ENCODE results near the gene CTNNAL1.

The CTNNAL1 gene

DNA sequence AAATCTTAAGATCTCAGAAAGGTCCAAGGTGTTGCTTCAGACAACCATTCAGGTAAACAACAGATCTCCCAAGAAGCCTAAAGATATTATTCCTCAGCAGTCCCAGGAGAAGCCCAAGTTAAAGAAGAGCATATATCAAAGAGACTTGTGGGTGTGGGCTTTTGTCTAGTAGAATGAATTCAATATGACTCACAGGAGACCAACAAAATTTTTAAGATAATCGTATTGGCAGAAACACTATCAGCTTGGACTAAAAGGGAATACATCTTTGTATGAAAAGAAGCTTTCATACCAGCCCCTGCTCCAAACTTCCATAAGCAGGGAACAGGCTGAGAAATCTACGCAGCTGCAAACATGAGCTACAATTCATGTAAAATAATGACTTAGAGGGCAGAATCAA is 10.2 kb downstream of the CTNNAL1 start:
- Histone ChIP-seq H3K27me3 (ENCODE audit: control insufficient read depth in 3 of 3, insufficient read depth in 3 of 3, low read depth in 1 of 3, low read length in 3 of 3) (no peaks in the 10 kb centered on the region), H3K18ac (ENCODE audit: low read length) (no peak overlapping the region), H3K27ac (replicated peaks; ENCODE audit: low read length) (no peak overlapping the region), H2AK5ac (ENCODE audit: low read depth, low read length) (no peak overlapping the region), H4K91ac (ENCODE audit: low read depth, low read length, poor library complexity) (no peak overlapping the region), H3K9ac (ENCODE audit: low read depth, low read length, poor library complexity) (no peak overlapping the region), H3K4me2 (ENCODE audit: insufficient read depth, low read length, poor library complexity, severe bottlenecking) (no peak overlapping the region), H3K79me1 (ENCODE audit: low read depth, low read length) (no peaks in the 10 kb centered on the region), H3K9me3 (replicated peaks in 1 of 2; ENCODE audit: control insufficient read depth in 2 of 2, insufficient read depth in 1 of 2, low read depth in 1 of 2, low read length in 2 of 2) (peaks cover 2 to 28% of the 10 kb centered on the region in 2 donors), H3K4ac (ENCODE audit: low read length) (no peak overlapping the region), H2BK12ac (ENCODE audit: low read length) (no peak overlapping the region), H2AFZ (ENCODE audit: low read length) (no peak overlapping the region), H3K4me1 (ENCODE audit: control insufficient read depth in 2 of 2, insufficient read depth in 1 of 2, low read depth in 1 of 2, low read length in 2 of 2) (no peaks in the 10 kb centered on the region), H3K14ac (ENCODE audit: low read length) (no peak overlapping the region), H2BK15ac (ENCODE audit: low read length) (no peak overlapping the region), H3K23ac (ENCODE audit: low read depth, low read length, poor library complexity) (no peak overlapping the region), H3K36me3 (replicated peaks in 1 of 2; ENCODE audit: control insufficient read depth in 2 of 2, insufficient read depth in 2 of 2, low read length in 2 of 2) (peaks cover under 1 to 21% of the 10 kb centered on the region in 2 donors), H4K8ac (ENCODE audit: low read depth, low read length) (no peak overlapping the region), H2BK120ac (ENCODE audit: low read depth, low read length) (no peak overlapping the region), H2BK5ac (ENCODE audit: low read length) (no peak overlapping the region), H3K4me3 (ENCODE audit: low read length in 2 of 2) (no peak overlapping the region)
- no CpG with 5 or more reads among the region's 2 CpGs for WGBS, 2 donors (ENCODE audit: extremely low coverage in 2 of 2, insufficient read length in 2 of 2, insufficient replicate concordance in 1 of 2)
- no peak for DNase-seq (ENCODE audit: low spot score)

DNA sequence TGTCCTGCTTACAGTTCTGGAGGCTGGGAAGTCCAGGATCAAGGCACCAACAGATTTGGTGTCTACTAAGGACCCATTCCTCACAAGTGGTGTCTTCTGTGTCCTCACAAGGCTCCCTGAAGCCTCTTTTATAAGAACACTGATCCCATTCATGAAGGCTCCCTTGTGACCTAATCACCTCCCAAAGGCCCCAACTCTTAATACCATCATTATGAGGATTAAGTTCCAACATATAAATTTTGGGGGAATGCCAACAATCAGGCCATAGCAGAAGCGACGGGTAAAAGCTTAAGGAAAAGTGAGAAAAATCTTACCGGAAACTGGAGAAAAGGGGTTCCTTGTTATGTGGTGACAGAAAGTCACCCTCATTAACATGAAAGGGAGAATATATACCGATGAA is 11.2 kb downstream of the CTNNAL1 start:
- Histone ChIP-seq H3K23ac (ENCODE audit: low read depth, low read length, poor library complexity) (no peak overlapping the region), H3K18ac (ENCODE audit: low read length) (no peak overlapping the region), H2BK15ac (ENCODE audit: low read length) (no peak overlapping the region), H4K91ac (ENCODE audit: low read depth, low read length, poor library complexity) (no peak overlapping the region), H3K9me3 (replicated peaks in 1 of 2; ENCODE audit: control insufficient read depth in 2 of 2, insufficient read depth in 1 of 2, low read depth in 1 of 2, low read length in 2 of 2) (peaks cover 2 to 28% of the 10 kb centered on the region in 2 donors), H3K4me2 (ENCODE audit: insufficient read depth, low read length, poor library complexity, severe bottlenecking) (no peak overlapping the region), H3K9ac (ENCODE audit: low read depth, low read length, poor library complexity) (no peak overlapping the region), H3K4me3 (ENCODE audit: low read length in 2 of 2) (no peak overlapping the region), H3K36me3 (replicated peaks in 1 of 2; ENCODE audit: control insufficient read depth in 2 of 2, insufficient read depth in 2 of 2, low read length in 2 of 2) (peaks cover 2 to 30% of the 10 kb centered on the region in 2 donors), H3K4ac (ENCODE audit: low read length) (no peak overlapping the region), H3K27me3 (ENCODE audit: control insufficient read depth in 3 of 3, insufficient read depth in 3 of 3, low read depth in 1 of 3, low read length in 3 of 3) (no peaks in the 10 kb centered on the region), H3K79me1 (ENCODE audit: low read depth, low read length) (no peaks in the 10 kb centered on the region), H3K4me1 (ENCODE audit: control insufficient read depth in 2 of 2, insufficient read depth in 1 of 2, low read depth in 1 of 2, low read length in 2 of 2) (no peaks in the 10 kb centered on the region), H2BK120ac (ENCODE audit: low read depth, low read length) (no peak overlapping the region), H2BK5ac (ENCODE audit: low read length) (no peak overlapping the region), H3K14ac (ENCODE audit: low read length) (no peak overlapping the region), H2BK12ac (ENCODE audit: low read length) (no peak overlapping the region), H2AFZ (ENCODE audit: low read length) (no peak overlapping the region), H2AK5ac (ENCODE audit: low read depth, low read length) (no peak overlapping the region), H3K27ac (replicated peaks; ENCODE audit: low read length) (no peak overlapping the region), H4K8ac (ENCODE audit: low read depth, low read length) (no peak overlapping the region)
- WGBS, 2 donors (ENCODE audit: extremely low coverage in 2 of 2, insufficient read length in 2 of 2, insufficient replicate concordance in 1 of 2) = no CpG with 5 or more reads among the region's 4 CpGs
- DNase-seq (ENCODE audit: low spot score) = no peak

- WGBS, 2 donors (ENCODE audit: extremely low coverage in 2 of 2, insufficient read length in 2 of 2, insufficient replicate concordance in 1 of 2) = no CpG with 5 or more reads among the region's 1 CpG
- Histone ChIP-seq H3K36me3 (replicated peaks in 1 of 2; ENCODE audit: control insufficient read depth in 2 of 2, insufficient read depth in 2 of 2, low read length in 2 of 2) (peaks cover 2 to 37% of the 10 kb centered on the region in 2 donors), H2BK12ac (ENCODE audit: low read length) (no peak overlapping the region), H3K9ac (ENCODE audit: low read depth, low read length, poor library complexity) (no peak overlapping the region), H4K91ac (ENCODE audit: low read depth, low read length, poor library complexity) (no peak overlapping the region), H3K4me2 (ENCODE audit: insufficient read depth, low read length, poor library complexity, severe bottlenecking) (no peak overlapping the region), H2AFZ (ENCODE audit: low read length) (no peak overlapping the region), H3K4ac (ENCODE audit: low read length) (no peak overlapping the region), H2BK15ac (ENCODE audit: low read length) (no peak overlapping the region), H4K8ac (ENCODE audit: low read depth, low read length) (no peak overlapping the region), H3K4me1 (ENCODE audit: control insufficient read depth in 2 of 2, insufficient read depth in 1 of 2, low read depth in 1 of 2, low read length in 2 of 2) (no peaks in the 10 kb centered on the region), H3K14ac (ENCODE audit: low read length) (no peak overlapping the region), H2AK5ac (ENCODE audit: low read depth, low read length) (no peak overlapping the region), H3K27me3 (ENCODE audit: control insufficient read depth in 3 of 3, insufficient read depth in 3 of 3, low read depth in 1 of 3, low read length in 3 of 3) (no peaks in the 10 kb centered on the region), H3K18ac (ENCODE audit: low read length) (no peak overlapping the region), H3K23ac (ENCODE audit: low read depth, low read length, poor library complexity) (no peak overlapping the region), H3K27ac (replicated peaks; ENCODE audit: low read length) (no peak overlapping the region), H2BK120ac (ENCODE audit: low read depth, low read length) (no peak overlapping the region), H3K79me1 (ENCODE audit: low read depth, low read length) (no peaks in the 10 kb centered on the region), H2BK5ac (ENCODE audit: low read length) (no peak overlapping the region), H3K9me3 (replicated peaks in 1 of 2; ENCODE audit: control insufficient read depth in 2 of 2, insufficient read depth in 1 of 2, low read depth in 1 of 2, low read length in 2 of 2) (peaks cover 2 to 28% of the 10 kb centered on the region in 2 donors), H3K4me3 (ENCODE audit: low read length in 2 of 2) (no peak overlapping the region)
- no peak for DNase-seq (ENCODE audit: low spot score)
Observed at GRCh38 chr9:109001275-109001676, 12.0 kb downstream of the CTNNAL1 start.

DNA sequence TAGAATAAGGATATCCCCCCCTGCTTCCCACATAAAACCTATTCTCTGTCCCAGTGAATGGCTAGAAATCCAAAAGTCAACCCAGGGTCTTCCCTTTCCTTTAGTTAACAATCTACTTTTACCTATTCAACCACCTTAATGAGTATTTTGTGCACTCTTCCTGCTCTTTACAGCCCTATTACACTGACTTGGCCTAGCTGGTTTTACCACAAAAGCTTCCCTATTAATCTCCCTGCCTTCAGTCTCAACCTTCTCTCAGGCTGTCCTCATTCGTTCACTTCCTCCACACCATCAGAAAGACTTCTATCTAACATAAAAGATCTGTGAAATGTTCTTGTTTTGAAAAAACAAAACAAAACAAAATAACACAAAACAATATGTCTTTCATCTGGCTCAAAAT is 16.2 kb downstream of the CTNNAL1 start:
- Histone ChIP-seq H3K18ac (ENCODE audit: low read length) (no peak overlapping the region), H3K23ac (ENCODE audit: low read depth, low read length, poor library complexity) (no peak overlapping the region), H4K91ac (ENCODE audit: low read depth, low read length, poor library complexity) (no peak overlapping the region), H3K4ac (ENCODE audit: low read length) (no peak overlapping the region), H3K27me3 (ENCODE audit: control insufficient read depth in 3 of 3, insufficient read depth in 3 of 3, low read depth in 1 of 3, low read length in 3 of 3) (no peaks in the 10 kb centered on the region), H3K4me3 (ENCODE audit: low read length in 2 of 2) (no peak overlapping the region), H3K36me3 (replicated peaks in 1 of 2; ENCODE audit: control insufficient read depth in 2 of 2, insufficient read depth in 2 of 2, low read length in 2 of 2) (peaks cover 2 to 71% of the 10 kb centered on the region in 2 donors), H2BK12ac (ENCODE audit: low read length) (no peak overlapping the region), H2BK15ac (ENCODE audit: low read length) (no peak overlapping the region), H3K14ac (ENCODE audit: low read length) (no peak overlapping the region), H4K8ac (ENCODE audit: low read depth, low read length) (no peak overlapping the region), H2AFZ (ENCODE audit: low read length) (no peak overlapping the region), H3K9ac (ENCODE audit: low read depth, low read length, poor library complexity) (no peak overlapping the region), H3K4me2 (ENCODE audit: insufficient read depth, low read length, poor library complexity, severe bottlenecking) (no peak overlapping the region), H2AK5ac (ENCODE audit: low read depth, low read length) (no peak overlapping the region), H3K9me3 (replicated peaks in 1 of 2; ENCODE audit: control insufficient read depth in 2 of 2, insufficient read depth in 1 of 2, low read depth in 1 of 2, low read length in 2 of 2) (peaks cover 0 to 6% of the 10 kb centered on the region in 2 donors), H3K79me1 (ENCODE audit: low read depth, low read length) (peaks cover 3% of the 10 kb centered on the region), H3K4me1 (ENCODE audit: control insufficient read depth in 2 of 2, insufficient read depth in 1 of 2, low read depth in 1 of 2, low read length in 2 of 2) (no peaks in the 10 kb centered on the region), H3K27ac (replicated peaks; ENCODE audit: low read length) (no peak overlapping the region), H2BK120ac (ENCODE audit: low read depth, low read length) (no peak overlapping the region), H2BK5ac (ENCODE audit: low read length) (no peak overlapping the region)
- no peak for DNase-seq (ENCODE audit: low spot score)
- no CpG with 5 or more reads among the region's 1 CpG for WGBS, 2 donors (ENCODE audit: extremely low coverage in 2 of 2, insufficient read length in 2 of 2, insufficient replicate concordance in 1 of 2)

Measured in neuronal stem cell (in vitro differentiated cells).